Measurements from ENCODE around the gene ARRDC4. TPM values are rescaled to one million over a fixed set of nuclear protein-coding genes. Genes with fewer than 3 reads are reported as not detected.

Gene ARRDC4
- total RNA-seq, 1 experiment from 2014 or later: 7.1 TPM

GRCh38 chr15:98000249-98001203, 40.0 kb downstream of the ARRDC4 start:
- Histone ChIP-seq H3K27me3 (ENCODE audit: low read length) (no peaks in the 10 kb centered on the region), H3F3A (ENCODE audit: low read length, unreplicated experiment) (no peaks in the 10 kb centered on the region), H3K27ac (ENCODE audit: low read length) (peak overlapping the region; percentile 82), H4K20me1 (ENCODE audit: low read length) (no peaks in the 10 kb centered on the region), H3K4me3 (ENCODE audit: low read length) (no peak overlapping the region), H3K9me3 (ENCODE audit: low read length) (no peaks in the 10 kb centered on the region), H3K36me3 (ENCODE audit: low read depth, low read length) (no peaks in the 10 kb centered on the region), H3K4me1 (ENCODE audit: insufficient read depth, low read length) (peaks cover 52% of the 10 kb centered on the region), H2AFZ (ENCODE audit: low read length) (no peak overlapping the region), H3K4me2 (ENCODE audit: low read length) (0 out of 2 replicates have a peak overlapping the region, but pooled peaks have one; percentile 5), H3K79me2 (ENCODE audit: low read length) (no peaks in the 10 kb centered on the region), H3K9me2 (replicated peaks; ENCODE audit: low read length) (no peaks in the 10 kb centered on the region), H3K9ac (ENCODE audit: low read length) (peak overlapping the region; percentile 45; the same call in 1 of the 2 replicates)
- no TSS peak for BruUV-seq (replicated peaks)
- intact Hi-C loops (cut with micrococcal nuclease): no loop called here
- TF ChIP-seq CTCF (conservative IDR thresholded peaks at IDR 0.05; ENCODE audit: low read depth, low read length) (0 out of 2 replicates have a peak, but pooled peaks have one; percentile 16), EZH2 (IDR thresholded peaks at IDR 0.05; ENCODE audit: low read length, unreplicated experiment) (no peak), EZH2phosphoT487 (IDR thresholded peaks at IDR 0.05; ENCODE audit: borderline replicate concordance, low read length) (no peak)
- DNase-seq (peak; percentile 86), ATAC-seq (peak; percentile 25; the same call in 1 of the 2 replicates)
- POLR2A ChIA-PET (ENCODE audit: unreplicated experiment): no interaction called here
- CTCF ChIA-PET: no interaction called here

DNA sequence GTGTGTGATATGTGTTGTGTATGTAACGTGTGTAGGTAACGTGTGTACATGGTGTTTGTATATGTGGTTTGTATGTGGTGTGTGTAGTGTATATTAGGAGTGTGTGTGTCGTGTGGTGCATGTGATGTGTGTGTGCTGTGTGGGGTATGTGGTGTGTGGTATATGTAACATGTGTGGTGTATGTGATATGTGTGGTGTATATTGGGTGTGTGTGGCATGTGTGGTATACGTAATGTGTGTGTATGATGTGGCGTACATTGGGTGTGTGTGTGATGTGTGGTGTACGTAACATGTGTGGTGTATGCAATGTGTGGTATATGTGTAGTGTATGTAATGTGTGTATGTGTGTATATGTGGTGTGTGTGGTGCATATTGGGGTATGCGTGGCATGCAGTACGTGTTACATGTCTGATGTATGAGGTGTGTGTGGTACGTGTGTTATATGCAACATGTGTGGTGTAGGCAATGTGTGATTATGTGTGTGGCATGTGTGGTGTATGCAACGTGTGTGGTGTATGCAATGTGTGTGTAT, 41.2 kb downstream of the ARRDC4 start:
- Histone ChIP-seq H4K20me1 (ENCODE audit: low read length) (no peaks in the 10 kb centered on the region), H3F3A (ENCODE audit: low read length, unreplicated experiment) (no peaks in the 10 kb centered on the region), H3K4me2 (ENCODE audit: low read length) (no peak overlapping the region), H3K4me3 (ENCODE audit: low read length) (no peak overlapping the region), H3K79me2 (ENCODE audit: low read length) (no peaks in the 10 kb centered on the region), H3K27me3 (ENCODE audit: low read length) (no peaks in the 10 kb centered on the region; the same call in 1 of the 2 replicates), H3K4me1 (ENCODE audit: insufficient read depth, low read length) (peaks cover 46% of the 10 kb centered on the region), H3K9me3 (ENCODE audit: low read length) (no peaks in the 10 kb centered on the region), H3K9me2 (replicated peaks; ENCODE audit: low read length) (no peaks in the 10 kb centered on the region), H3K36me3 (ENCODE audit: low read depth, low read length) (no peaks in the 10 kb centered on the region), H2AFZ (ENCODE audit: low read length) (no peak overlapping the region), H3K27ac (ENCODE audit: low read length) (no peak overlapping the region), H3K9ac (ENCODE audit: low read length) (no peak overlapping the region)
- DNase-seq: no peak
- POLR2A ChIA-PET (ENCODE audit: unreplicated experiment): no interaction called here
- TF ChIP-seq EZH2phosphoT487 (IDR thresholded peaks at IDR 0.05; ENCODE audit: borderline replicate concordance, low read length): no peak
- TF ChIP-seq EZH2 (IDR thresholded peaks at IDR 0.05; ENCODE audit: low read length, unreplicated experiment): no peak
- TF ChIP-seq CTCF (conservative IDR thresholded peaks at IDR 0.05; ENCODE audit: low read depth, low read length): no peak
- CTCF ChIA-PET: no interaction called here
- ATAC-seq: no peak
- no TSS peak for BruUV-seq (replicated peaks)
- intact Hi-C loops (cut with micrococcal nuclease): no loop called here
